ENCODE results near the gene KPRP.

- no peak for TF ChIP-seq MAX (IDR thresholded peaks at IDR 0.05)
- TF ChIP-seq REST (IDR thresholded peaks at IDR 0.05), result no peak
- TF ChIP-seq CTCF (IDR thresholded peaks at IDR 0.05), result no peak
- TF ChIP-seq PBX3 (IDR thresholded peaks at IDR 0.05), result no peak
- no peak for TF ChIP-seq CBX8 (IDR thresholded peaks at IDR 0.05)
- TF ChIP-seq RAD21 (conservative IDR thresholded peaks at IDR 0.05 in 1 of 2, IDR thresholded peaks at IDR 0.05 in 1 of 2), result no peak
- no peak for TF ChIP-seq NPAS2 (CRISPR knock-in tag; IDR thresholded peaks at IDR 0.05; ENCODE audit: borderline replicate concordance)
- no peak for TF ChIP-seq PHF8 (IDR thresholded peaks at IDR 0.05; ENCODE audit: borderline replicate concordance, low read depth)
- no peak for TF ChIP-seq POLR2A (IDR thresholded peaks at IDR 0.05; ENCODE audit: low read length)
- TF ChIP-seq JUNB (IDR thresholded peaks at IDR 0.05), result no peak
- TF ChIP-seq CEBPB (IDR thresholded peaks at IDR 0.05), result no peak
- no peak for TF ChIP-seq KDM1A (IDR thresholded peaks at IDR 0.05; ENCODE audit: low read depth)
Measured at GRCh38 chr1:152796421-152796820, 38.6 kb downstream of the KPRP start, which contains the start of gene LCE1D.

Data from A549 (cell line).